ENCODE results near the gene KRT3.

GRCh38 chr12:52783563-52784316 lies 12.2 kb downstream of the KRT3 start:
- no peak for TF ChIP-seq CTCF (IDR thresholded peaks at IDR 0.05)
- no peak for TF ChIP-seq POLR2AphosphoS5 (IDR thresholded peaks at IDR 0.05)
- no peak for TF ChIP-seq POLR2A (IDR thresholded peaks at IDR 0.05)

All from stomach (tissue), 4 donors.